HG03108 (cell line): ENCODE data around the gene FCMR.

Source experiments
- ATAC-seq: cut with Tn5 transposase; IDR thresholded peaks from one replicate; pipeline ENCODE4 v1.9.1; 2021; ENCODE audit warnings: moderate library complexity; ENCODE audit not compliant: unreplicated experiment

Gene FCMR

DNA sequence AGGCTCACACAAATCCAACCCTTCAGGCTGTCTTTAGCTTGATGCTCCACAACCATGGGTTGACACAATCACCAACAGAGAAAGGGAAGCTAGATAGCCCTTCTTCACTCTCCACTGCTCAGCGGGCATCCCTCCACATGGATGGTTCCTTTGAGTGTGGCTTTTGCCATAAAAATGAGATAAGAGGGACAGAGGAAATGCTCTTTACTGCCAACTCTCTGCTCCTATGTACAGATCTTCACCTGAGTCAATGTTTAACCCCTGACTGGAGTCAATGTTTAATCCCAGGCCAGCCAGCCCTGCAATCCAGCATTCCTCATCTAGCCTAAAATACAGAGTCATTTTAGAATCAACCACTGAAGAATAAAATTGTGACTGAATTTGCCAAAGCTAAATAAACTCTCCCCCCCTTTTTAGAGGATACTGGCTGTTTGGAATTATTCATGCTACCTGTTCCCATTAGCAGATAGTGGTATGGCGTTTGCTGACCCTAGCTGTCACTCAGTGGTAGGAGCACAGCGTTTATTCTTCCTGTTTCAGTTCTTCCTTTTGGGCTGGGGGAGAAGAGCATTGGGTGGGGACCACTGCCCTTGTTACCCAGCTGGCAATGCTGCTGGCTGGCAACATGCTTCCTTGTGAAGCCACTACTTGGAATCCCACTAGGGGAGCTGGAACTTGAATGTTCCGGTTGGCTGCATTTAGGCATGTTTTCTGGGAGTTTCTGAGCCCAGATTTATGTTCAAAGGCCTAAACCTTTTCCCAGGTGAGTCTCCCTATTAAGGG lies 29.8 kb upstream of the FCMR start:
- ATAC-seq: peak; percentile 42

DNA sequence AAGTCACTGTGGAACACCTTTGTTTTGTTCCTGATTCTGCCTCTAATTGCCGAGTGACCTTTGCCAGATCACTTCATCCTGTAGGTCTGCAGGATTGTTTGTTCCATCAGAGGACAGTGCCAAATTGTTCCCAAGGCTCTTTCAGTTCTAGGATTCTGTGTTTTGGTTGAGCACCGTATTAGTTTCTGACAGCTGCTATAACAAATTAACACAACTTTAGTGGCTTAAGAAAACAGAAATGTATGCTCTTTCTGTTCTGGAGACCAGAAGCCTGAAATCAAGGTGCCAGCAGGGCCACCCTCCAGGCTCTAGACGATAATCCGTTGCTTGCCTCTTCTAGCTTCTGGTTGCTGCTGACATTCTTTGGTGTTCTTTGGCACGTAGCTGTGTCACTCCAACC lies 27.9 kb upstream of the FCMR start:
- ATAC-seq: no peak

DNA sequence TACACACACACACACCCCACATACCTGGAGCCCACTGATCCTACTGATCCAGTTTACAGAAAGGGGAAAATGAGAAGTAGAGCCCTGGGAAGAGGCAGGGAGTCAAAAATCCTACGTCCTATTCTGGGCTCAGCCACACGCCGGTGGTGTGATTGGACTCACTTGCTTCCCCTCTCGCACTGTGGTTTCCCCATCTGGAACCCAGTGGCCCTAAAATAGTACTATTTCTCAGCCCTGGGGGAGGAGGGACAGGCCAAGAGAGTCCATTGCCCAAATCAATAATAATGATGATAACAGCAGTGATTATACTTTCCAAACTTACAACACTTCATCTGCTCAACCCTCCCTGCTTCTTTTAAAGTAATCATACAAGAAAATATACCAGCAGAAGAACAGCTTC lies 27.5 kb upstream of the FCMR start:
- ATAC-seq: no peak

DNA sequence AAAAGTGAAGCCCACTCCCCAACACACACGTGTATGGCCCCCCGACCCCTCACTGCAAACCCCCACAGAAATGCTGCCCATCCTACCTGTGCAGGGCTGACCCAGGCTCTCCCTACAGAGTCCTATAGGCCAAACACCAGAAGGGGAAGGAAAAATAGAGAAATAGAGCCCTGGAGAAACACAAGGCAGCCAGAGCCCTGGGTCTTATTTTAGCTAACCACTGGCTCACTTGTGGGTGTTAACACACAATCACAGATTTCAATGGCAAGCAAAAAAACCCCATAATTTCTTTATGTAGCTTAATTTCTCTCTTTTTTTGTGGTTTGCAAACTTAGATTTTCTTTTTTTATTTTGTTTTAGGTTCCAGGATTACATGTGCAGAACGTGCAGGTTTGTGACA lies 25.5 kb upstream of the FCMR start:
- ATAC-seq: no peak

DNA sequence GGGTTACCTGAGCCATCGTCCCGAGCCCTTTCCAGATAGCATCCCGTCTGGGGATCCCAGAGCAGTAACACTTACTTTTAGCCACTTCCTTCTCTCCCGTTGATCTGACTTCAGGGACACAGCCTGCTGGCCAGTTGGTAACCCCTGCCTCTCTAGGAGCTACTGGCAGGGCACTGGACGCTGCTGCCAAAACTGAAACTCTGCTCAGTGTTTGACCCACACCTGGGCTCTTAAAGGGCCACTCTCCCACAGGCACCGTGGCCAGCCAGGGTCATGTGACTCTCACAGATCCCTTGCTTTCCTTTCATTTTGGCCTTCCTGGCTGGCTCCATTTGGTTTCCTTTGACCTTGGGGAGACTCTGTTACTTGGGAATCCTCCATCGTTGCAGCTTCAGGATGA lies 24.5 kb upstream of the FCMR start, which contains the start of gene PIGR:
TSS of gene PIGR (minus strand) at position 206 of the 400 bp plus-strand sequence. CDS start 5,935 bp downstream, outside the sequence.
- ATAC-seq: no peak

DNA sequence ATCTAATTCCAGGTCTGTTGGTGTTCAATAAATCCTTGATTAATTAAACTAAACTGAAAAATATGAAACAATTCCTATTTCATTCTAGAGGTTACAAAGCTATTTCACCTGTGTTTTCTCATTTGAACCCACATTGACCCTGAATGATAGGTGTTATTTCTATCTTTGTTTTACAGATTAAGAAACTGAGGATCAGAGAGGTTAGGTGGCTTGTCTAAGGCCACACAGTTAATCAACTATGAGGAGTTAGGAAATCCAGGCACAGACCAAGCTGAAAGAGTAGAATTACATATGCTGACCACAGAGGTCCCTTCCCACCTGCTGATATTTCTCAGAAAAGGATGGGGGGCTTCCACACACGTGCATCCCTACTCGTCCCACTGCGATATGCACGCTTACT lies 24.0 kb upstream of the FCMR start:
- no peak for ATAC-seq

DNA sequence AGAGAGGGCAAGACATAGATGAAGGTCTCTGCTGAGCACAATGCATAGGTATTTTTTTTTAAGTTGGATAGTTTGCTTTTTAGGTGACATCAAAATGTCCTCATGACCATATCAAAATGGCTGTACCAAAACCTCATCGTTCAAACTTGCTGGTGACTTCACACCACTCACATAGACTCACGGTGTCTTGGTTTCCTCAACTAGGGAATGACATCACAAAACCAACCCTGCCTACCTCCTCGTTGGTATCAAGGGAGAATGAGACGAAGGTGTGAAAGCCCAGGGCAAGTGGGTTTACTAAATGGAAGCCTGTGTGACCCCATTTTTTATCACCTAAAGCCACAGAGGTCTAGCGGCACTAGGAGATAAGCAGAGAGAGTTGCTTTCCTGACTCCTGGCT lies 23.0 kb upstream of the FCMR start:
- no peak for ATAC-seq

DNA sequence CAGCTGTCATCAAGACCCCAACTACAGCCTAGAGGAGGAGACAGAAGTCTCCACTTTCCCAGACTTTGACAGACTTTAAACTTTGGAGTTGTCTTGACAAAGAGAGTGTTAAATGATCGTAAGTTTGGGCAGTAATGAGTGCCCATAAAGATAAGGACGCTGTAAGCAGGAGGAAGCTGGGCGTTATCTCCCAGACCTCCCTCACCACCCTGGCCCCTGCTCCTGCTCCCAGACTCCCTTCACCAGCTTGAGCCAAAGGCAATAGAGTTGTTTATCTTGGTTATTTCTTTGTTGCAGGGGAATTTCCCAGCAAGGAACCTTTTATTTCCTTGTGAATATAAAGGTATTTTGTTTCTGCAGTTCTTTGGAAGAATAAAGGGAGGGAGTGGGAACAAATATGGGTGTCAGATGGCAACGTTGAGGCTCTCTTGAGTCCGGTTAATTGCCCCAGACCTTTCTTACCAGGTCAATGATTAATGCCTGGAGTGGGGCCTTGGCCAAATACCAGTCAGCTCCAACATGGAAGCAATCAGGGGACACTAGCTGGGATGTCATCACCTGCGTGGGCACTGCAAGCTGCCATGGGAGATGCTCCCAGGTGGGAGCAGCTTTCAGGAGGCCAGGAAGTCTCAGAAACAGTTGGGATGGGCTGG lies 20.2 kb upstream of the FCMR start:
- ATAC-seq: no peak

DNA sequence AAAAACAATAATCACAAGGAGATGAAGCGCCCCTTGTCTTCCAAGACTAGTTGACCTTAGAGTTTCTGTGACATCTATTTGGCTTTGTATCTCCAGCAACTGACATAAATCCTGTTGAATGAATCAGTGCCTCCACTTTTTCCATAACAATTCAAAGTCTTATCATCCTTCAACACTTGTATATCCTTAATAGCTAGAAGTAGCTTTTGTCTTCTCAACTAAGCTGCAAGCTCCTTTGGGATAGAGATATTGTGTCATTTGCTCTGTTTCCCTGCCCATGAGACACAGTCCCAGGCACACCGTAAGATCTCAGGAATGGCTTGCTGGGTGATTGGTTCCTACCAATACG lies 18.8 kb upstream of the FCMR start:
- no peak for ATAC-seq

DNA sequence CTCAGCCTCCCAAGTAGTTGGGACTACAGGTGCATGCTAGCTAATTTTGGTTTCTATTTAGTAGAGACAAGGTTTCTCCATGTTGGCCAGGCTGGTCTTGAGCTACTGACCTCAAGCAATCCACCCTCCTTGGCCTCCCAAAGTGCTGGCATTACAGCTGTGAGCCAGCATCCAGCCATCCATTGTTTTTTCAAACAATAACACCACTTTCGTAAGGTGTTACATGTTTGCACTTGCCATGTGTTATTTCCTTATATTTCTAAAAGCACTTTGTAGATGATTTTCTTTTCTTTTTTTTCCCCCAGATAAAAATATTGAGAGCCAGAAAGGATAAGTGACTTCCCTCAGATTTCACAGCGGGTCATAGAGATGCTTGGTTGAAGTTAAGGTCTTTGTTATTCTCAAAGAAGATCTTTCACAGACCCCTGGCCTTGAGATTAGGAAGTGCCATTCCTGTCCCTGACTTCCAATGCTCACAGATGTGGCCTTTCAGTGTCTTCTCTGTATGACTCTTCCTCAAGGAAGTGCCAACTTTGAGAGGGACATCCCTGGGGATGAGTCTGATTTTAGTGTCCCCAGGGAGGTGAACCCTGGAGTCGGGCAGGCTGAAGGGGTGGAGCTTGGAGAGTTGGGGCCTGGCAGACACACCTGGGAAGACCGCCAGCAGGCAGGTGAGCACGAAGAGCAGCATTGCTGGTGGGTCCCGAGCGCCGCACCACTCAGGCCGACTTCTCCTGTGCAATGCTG lies 18.3 kb upstream of the FCMR start:
- ATAC-seq: no peak

DNA sequence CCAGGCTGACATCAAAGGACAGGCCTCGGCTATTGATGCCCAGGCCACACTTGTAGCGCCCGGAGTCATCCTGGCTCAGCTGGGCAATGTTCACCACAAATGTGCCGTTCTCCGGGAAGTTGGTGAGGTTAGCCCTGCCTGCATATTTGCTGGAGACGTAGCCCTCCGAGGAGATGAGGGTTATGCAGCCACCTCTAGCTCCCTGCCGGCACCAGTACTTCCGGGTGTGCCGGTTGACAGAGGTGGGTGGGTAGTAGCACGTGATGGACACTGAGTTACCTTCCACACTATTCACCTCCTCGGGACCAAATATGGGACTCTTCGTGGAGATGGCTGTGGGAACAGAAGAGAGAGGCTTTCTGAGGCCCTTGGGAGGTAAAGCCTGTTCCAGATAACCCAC lies 17.4 kb upstream of the FCMR start:
- no peak for ATAC-seq

DNA sequence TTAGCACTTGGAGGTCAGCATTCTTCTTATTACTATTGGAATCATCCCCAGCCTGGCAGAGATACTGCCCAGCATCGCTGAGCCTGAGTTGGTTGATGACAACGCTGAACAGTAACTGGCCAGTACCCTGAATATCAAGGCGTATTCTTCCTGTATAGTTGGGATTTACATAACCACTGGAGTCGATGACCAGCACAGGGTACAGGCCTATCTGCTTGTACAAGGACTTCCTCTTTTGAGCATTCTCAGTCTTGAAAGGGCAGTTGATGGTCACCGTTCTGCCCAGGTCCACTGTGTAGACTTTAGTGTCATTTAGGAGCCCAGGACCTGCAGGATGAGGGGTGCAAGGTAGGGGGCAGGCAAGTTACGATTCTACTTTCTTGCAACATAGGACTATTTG lies 15.7 kb upstream of the FCMR start:
- ATAC-seq: no peak

DNA sequence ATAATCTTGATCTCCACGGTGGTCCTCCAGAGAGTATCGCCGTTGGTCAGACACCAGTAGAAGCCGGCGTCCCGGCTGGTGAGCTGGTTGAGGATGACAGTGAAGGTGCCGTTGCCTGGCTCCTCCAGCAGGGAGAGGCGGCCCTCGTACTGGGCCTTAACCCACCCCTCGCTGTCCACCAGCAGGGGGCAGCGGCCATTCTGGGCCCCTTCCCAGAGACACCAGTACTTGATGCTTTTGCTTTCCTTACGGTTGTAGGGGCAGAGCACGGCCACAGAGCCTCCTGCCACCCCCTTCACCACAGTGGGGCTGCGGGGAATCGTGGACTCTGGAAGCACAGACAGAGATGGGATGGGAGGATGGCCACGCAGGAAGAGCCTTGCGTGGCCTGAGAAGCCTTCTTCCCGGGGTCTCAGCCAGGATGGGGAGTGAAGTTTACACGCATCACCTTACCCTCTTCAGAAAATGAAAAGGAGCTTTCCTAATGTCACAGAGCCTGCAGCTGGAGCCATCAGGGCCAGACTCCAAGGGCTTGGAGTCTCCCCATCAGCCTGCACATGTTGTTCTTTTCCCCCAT lies 13.8 kb upstream of the FCMR start:
- ATAC-seq: no peak

DNA sequence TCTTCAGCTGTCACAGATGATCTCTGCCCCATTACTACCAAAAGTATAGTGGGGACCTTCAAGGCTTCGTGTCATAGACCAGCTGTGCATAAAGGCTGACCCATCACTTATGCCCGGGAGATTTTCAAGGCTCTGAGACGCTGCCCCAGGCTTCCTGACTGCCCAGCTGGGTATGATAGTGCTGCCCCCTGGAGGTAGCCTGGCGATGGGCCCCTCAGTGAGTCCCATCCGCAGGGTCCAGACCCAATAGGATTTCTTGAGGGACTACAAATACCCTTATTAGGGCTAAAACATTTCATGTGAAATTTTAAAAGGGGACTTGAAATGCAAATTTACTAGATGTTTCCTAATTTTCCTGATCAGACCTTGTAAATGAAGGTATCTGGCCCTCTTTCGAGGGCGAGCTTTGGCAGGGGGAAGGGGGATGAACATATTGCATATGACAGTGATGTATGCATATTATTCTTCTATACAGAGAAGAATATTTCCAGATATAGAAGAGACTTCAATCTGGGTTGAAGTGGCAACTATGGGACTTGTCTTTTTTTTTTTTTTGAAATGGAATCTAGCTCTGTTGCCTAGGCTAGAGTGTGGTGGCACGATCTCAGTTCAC lies 11.7 kb upstream of the FCMR start:
- ATAC-seq: no peak

DNA sequence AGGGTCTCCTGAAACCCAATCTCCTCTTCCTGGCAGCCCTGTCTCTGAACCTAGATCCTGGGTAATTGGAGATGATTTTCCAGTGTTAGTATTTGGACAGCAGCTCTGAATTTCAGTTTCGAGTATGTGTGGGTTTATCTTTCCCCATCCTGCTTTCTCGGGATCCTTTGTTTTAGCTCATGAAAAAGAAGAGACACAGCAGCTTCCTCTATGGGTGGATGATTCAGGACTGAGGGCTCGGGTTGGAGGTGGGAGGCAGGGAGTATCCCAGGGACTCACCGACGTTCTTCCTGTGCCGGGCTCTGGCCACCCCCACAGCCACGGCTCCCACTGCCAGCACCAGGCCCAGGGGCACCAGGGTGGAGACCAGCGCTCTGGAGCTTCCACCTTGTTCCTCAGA lies 10.4 kb upstream of the FCMR start:
- ATAC-seq: no peak

DNA sequence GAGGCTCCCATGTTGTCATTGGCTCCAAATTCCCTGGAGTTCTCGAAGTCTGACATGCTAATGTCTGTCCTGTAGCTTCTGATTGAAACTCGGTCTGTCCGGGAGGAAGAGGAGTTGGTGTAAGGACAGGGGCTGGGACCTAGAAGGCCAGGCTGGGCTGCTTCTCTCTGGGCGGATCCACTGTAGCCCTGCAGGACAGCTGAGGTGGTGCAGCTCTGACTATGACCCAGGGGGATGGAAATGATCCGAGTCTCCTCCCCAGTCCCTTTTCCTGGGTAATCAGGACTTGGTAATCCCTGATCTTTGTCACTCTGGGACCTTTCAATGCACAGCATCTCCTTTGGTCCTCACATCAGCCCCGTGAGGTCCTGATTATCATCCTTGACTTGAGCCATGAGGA lies 10.0 kb upstream of the FCMR start:
- ATAC-seq: no peak

DNA sequence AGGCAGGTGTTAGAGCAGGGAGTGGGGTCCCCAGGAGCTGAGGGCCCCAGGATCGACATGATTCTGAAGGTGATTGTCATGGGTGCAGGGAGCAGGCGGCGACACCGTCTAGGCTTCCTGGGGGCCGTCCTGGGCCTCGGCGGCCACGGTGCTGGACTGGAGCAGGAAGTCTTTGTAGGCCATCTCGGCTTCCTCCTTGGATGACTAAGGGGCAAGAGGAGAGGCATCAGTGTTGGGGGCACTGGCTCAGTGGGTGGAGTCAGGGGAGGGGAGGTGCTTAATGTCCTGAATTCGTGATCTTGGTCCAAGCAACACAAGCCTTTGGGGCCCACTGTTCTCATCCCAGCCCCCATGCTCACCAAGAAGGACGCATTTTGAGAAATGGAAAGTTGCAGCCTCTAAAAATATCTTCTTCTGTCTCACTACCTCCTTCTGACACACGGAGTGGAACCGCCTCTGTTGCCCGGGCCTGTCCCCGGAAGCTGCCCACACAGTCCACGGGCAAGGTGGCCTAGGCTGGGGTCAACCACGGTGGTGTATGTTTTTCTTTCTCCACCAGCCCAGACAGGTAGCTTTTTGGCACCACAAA lies 8.6 kb upstream of the FCMR start:
- ATAC-seq: peak; percentile 78

DNA sequence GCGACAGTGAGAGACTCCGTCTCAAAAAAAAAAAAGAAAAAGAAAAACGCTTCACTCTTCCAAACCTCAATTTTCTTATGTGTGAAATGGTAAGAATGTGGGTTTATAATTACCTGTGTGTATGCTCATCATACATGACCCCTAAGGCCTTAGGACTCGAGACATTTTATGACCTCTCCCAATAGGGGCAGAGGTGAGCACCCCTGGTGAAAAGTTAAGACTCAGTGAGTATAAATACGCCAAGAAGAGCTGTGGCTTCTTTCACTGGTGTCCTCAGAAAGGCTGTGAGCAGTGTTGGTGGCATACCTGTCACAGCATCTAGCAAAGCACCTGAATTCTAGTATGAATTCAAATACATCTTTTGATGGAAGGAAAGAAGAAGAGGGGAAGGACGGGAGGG lies 7.8 kb upstream of the FCMR start:
- ATAC-seq: no peak

DNA sequence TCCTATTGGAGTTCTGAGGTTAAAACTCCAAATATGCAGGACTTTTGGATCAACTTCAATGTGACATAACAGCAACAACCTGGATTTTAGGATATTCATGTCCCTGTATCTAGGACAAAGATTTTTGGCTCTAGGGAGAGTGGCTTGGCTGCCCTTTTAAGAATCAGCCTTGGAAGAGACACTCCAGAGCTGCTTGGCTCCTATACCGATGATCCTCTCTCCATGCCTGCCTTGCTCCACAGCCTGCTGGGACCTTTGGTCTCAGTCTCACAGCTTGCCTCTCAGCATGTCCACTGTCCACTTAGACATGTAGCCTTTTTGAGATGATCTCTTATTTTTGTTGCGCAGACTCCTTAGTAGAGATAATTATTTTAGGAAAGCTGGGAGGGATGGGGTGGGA lies 4.5 kb upstream of the FCMR start:
- ATAC-seq: no peak

DNA sequence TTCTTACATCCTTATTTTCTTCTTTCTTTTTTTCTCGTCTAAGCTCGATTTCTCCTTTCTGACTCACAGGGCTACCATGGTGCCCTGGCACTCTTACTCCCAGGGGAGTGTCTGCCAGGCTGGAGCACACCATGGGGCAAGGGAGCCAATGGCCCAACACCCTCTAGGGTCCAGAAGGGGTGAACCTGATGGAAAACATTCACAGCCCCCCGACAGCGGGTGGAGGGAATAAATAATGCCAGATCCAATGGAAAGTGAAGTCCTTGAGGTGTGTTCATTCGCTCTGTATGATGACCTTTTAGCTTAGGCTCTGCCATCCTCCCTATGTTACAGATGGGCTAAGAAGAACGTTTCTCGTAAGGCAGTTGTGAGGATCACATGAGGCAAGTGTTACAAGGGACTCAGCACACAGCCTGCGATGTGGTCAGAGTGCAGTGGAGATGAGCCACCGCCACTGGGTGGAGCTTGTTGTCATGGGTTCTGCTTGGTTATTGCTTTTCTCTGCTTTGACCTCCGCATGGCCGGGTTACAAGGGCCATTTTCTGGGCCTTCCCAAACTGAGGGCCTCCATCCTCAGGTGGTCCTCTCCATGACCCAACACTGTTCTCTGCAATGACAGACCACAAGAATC lies 3.5 kb upstream of the FCMR start:
- ATAC-seq: peak; percentile 40
